BLaER1 (cell line): ENCODE data around the gene KLF17.

ENCODE experiments used
- H3K27ac ChIP-seq: shearing (Covaris generic); formaldehyde crosslinking; 2 replicates; pipeline ENCODE4 v1.8.1; 2022
- H3K27me3 ChIP-seq: shearing (Covaris generic); formaldehyde crosslinking; 2 replicates; pipeline ENCODE4 v1.8.1; 2022
- H3K36me3 ChIP-seq: shearing (Covaris generic); formaldehyde crosslinking; 2 replicates; pipeline ENCODE4 v1.8.1; 2022
- H3K4me1 ChIP-seq: shearing (Covaris generic); formaldehyde crosslinking; 2 replicates; pipeline ENCODE4 v1.8.1; 2022
- H3K4me2 ChIP-seq: shearing (Covaris generic); formaldehyde crosslinking; 2 replicates; pipeline ENCODE4 v1.8.1; 2022
- H3K4me3 ChIP-seq: shearing (Covaris generic); formaldehyde crosslinking; 2 replicates; pipeline ENCODE4 v1.8.1; 2022
- H3K9ac ChIP-seq: shearing (Covaris generic); formaldehyde crosslinking; 2 replicates; pipeline ENCODE4 v1.8.1; 2022
- H3K9me3 ChIP-seq: shearing (Covaris generic); formaldehyde crosslinking; 2 replicates; pipeline ENCODE4 v1.8.1; 2022
- H4K20me1 ChIP-seq: shearing (Covaris generic); formaldehyde crosslinking; 2 replicates; pipeline ENCODE4 v1.8.1; 2022
- Cebpa-rat ChIP-seq: shearing (Covaris generic); IDR thresholded peaks from 2 replicates; pipeline ENCODE4 v1.8.1; 2022

The KLF17 gene

GRCh38 chr1:44084998-44085675 is 33.5 kb upstream of the KLF17 start:
- no peak overlapping the region for H3K27ac ChIP-seq
- H4K20me1 ChIP-seq, result no peaks in the 10 kb centered on the region
- no peak overlapping the region for H3K9ac ChIP-seq
- no peaks in the 10 kb centered on the region for H3K36me3 ChIP-seq
- H3K4me1 ChIP-seq, result no peaks in the 10 kb centered on the region
- no peak for TF ChIP-seq Cebpa-rat
- no peak overlapping the region for H3K4me2 ChIP-seq
- H3K4me3 ChIP-seq, result no peak overlapping the region
- no peaks in the 10 kb centered on the region for H3K9me3 ChIP-seq
- no peaks in the 10 kb centered on the region for H3K27me3 ChIP-seq

- Histone ChIP-seq H4K20me1 (no peaks in the 10 kb centered on the region), H3K36me3 (no peaks in the 10 kb centered on the region)
Observed at GRCh38 chr1:44086692-44087474, 31.7 kb upstream of the KLF17 start.

GRCh38 chr1:44089371-44090048 is 29.1 kb upstream of the KLF17 start:
- no peak for TF ChIP-seq Cebpa-rat
- Histone ChIP-seq H3K27ac (no peak overlapping the region), H3K9me3 (peaks cover 14% of the 10 kb centered on the region; the same call in 1 of the 2 replicates), H3K4me1 (no peaks in the 10 kb centered on the region), H3K27me3 (no peaks in the 10 kb centered on the region), H3K36me3 (no peaks in the 10 kb centered on the region), H3K9ac (no peak overlapping the region), H3K4me2 (no peak overlapping the region), H4K20me1 (no peaks in the 10 kb centered on the region), H3K4me3 (no peak overlapping the region)

More at GRCh38 chr1:44086692-44087474, 31.7 kb upstream of the KLF17 start:
- H3K27ac ChIP-seq, result no peak overlapping the region
- no peak for TF ChIP-seq Cebpa-rat
- H3K4me2 ChIP-seq, result no peak overlapping the region
- H3K4me3 ChIP-seq, result no peak overlapping the region
- no peaks in the 10 kb centered on the region for H3K4me1 ChIP-seq
- no peaks in the 10 kb centered on the region for H3K27me3 ChIP-seq
- no peak overlapping the region for H3K9ac ChIP-seq
- H3K9me3 ChIP-seq, result no peaks in the 10 kb centered on the region

GRCh38 chr1:44090429-44091252 is 28.0 kb upstream of the KLF17 start:
- Histone ChIP-seq H3K4me2 (no peak overlapping the region), H3K4me1 (no peaks in the 10 kb centered on the region), H3K27ac (no peak overlapping the region), H3K9ac (no peak overlapping the region), H3K27me3 (no peaks in the 10 kb centered on the region), H3K4me3 (no peak overlapping the region), H3K36me3 (no peaks in the 10 kb centered on the region), H4K20me1 (no peaks in the 10 kb centered on the region), H3K9me3 (peaks cover 21% of the 10 kb centered on the region; the same call in 1 of the 2 replicates)
- no peak for TF ChIP-seq Cebpa-rat

- no peaks in the 10 kb centered on the region for H4K20me1 ChIP-seq
- no peak overlapping the region for H3K4me2 ChIP-seq
- no peaks in the 10 kb centered on the region for H3K4me1 ChIP-seq
- H3K36me3 ChIP-seq, result no peaks in the 10 kb centered on the region
- H3K27ac ChIP-seq, result no peak overlapping the region
- no peak overlapping the region for H3K9ac ChIP-seq
- H3K27me3 ChIP-seq, result no peaks in the 10 kb centered on the region
- TF ChIP-seq Cebpa-rat, result no peak
- no peak overlapping the region for H3K4me3 ChIP-seq
- peaks cover 26% of the 10 kb centered on the region; the same call in 1 of the 2 replicates for H3K9me3 ChIP-seq
Observed at GRCh38 chr1:44094047-44094446, 24.6 kb upstream of the KLF17 start.

GRCh38 chr1:44100183-44100868 is 18.3 kb upstream of the KLF17 start:
- no peak for TF ChIP-seq Cebpa-rat
- H3K27me3 ChIP-seq, result no peaks in the 10 kb centered on the region
- no peak overlapping the region for H3K4me3 ChIP-seq
- H3K9me3 ChIP-seq, result peaks cover 6% of the 10 kb centered on the region; the same call in 1 of the 2 replicates
- no peaks in the 10 kb centered on the region for H3K4me1 ChIP-seq
- H3K9ac ChIP-seq, result no peak overlapping the region
- H3K36me3 ChIP-seq, result no peaks in the 10 kb centered on the region
- H4K20me1 ChIP-seq, result no peaks in the 10 kb centered on the region
- no peak overlapping the region for H3K4me2 ChIP-seq
- H3K27ac ChIP-seq, result no peak overlapping the region

GRCh38 chr1:44101328-44101727 is 17.3 kb upstream of the KLF17 start:
- Histone ChIP-seq H3K9ac (no peak overlapping the region), H3K4me2 (no peak overlapping the region)

GRCh38 chr1:44103270-44104131 is 15.1 kb upstream of the KLF17 start:
- TF ChIP-seq Cebpa-rat, result no peak
- Histone ChIP-seq H3K9me3 (no peaks in the 10 kb centered on the region), H3K4me3 (no peak overlapping the region), H3K4me1 (no peaks in the 10 kb centered on the region), H3K27me3 (no peaks in the 10 kb centered on the region), H3K27ac (no peak overlapping the region), H3K4me2 (no peak overlapping the region), H3K36me3 (no peaks in the 10 kb centered on the region), H3K9ac (no peak overlapping the region), H4K20me1 (no peaks in the 10 kb centered on the region)

More at GRCh38 chr1:44101328-44101727, 17.3 kb upstream of the KLF17 start:
- no peak overlapping the region for H3K27ac ChIP-seq
- no peaks in the 10 kb centered on the region for H3K9me3 ChIP-seq
- no peaks in the 10 kb centered on the region for H3K4me1 ChIP-seq
- H3K36me3 ChIP-seq, result no peaks in the 10 kb centered on the region
- TF ChIP-seq Cebpa-rat, result no peak
- no peaks in the 10 kb centered on the region for H4K20me1 ChIP-seq
- no peak overlapping the region for H3K4me3 ChIP-seq
- no peaks in the 10 kb centered on the region for H3K27me3 ChIP-seq
